Measurements from ENCODE around the gene OPN1LW.
"Not testable (repeated sequence)": the region's sequence is repeated elsewhere in the genome, so short reads cannot be mapped to it uniquely, and the experiment has no call there.

Gene OPN1LW

DNA sequence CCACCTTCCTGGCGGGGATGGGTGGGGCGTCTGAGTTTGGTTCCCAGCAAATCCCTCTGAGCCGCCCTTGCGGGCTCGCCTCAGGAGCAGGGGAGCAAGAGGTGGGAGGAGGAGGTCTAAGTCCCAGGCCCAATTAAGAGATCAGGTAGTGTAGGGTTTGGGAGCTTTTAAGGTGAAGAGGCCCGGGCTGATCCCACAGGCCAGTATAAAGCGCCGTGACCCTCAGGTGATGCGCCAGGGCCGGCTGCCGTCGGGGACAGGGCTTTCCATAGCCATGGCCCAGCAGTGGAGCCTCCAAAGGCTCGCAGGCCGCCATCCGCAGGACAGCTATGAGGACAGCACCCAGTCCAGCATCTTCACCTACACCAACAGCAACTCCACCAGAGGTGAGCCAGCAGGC lies at the start of gene OPN1LW:
Gene OPN1LW, plus strand, starts transcription at position 234 of the 400 bp plus-strand sequence. Its CDS starts 41 bp downstream, at position 275.
- DNase-seq, result not testable (repeated sequence)

DNA sequence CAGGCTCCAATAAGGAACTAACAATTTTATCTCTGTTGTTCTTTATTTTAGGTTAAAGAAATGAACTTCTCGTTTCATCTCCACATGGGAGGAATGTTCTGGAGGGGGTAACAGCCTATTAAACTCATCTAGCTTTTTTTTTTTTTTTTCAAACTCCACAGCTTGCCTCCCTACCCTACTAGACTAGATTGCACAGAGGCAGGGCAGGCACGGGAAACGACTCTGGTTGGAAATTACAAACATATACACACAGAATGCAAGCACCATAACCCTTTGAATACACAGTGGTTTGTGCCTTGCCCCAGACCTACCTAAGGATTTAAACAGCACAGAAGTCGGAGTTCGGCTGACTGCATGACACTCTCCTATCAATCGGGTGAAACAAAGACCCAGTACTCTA lies 49.2 kb upstream of the OPN1LW start:
- no peak for DNase-seq

DNA sequence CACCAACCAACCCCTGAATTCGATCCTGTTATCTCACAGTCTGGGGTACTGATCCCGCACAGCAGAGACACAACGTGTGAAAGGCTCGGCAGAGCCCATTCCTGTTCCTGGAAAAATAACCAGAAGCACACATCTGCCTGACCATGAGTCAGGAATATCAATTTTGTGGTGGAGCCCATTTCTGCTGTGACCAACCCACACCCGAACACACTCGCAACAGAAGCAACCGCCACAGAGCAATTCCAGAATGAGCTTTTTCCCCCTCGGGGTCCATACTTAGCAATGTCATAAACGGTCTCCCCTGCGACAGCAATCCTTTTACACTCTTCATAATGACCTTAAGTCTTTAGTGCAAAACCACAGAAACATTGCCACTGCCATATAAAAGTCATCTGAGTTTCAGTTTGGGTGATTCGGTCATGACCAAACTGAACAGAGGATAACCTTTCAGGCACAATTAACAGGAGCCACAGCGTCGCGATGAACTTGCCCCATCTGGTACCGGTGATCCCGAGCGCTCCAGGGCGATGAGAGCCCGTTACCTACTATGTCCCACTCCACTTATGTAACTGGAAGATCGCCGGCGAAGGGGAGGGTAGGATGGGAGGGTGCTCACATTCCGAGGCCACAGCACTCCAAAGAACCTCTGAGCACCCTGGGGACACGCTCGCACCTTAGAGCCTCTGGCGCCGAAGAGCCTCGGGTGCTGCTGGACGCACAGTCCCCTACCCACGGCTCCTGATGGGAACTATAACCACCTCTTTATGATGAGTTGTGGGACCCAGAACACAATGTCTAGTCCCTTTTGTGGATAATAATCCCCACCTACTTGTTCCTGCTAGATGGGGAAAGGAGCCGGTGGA lies 47.7 kb upstream of the OPN1LW start:
- DNase-seq, result no peak

DNA sequence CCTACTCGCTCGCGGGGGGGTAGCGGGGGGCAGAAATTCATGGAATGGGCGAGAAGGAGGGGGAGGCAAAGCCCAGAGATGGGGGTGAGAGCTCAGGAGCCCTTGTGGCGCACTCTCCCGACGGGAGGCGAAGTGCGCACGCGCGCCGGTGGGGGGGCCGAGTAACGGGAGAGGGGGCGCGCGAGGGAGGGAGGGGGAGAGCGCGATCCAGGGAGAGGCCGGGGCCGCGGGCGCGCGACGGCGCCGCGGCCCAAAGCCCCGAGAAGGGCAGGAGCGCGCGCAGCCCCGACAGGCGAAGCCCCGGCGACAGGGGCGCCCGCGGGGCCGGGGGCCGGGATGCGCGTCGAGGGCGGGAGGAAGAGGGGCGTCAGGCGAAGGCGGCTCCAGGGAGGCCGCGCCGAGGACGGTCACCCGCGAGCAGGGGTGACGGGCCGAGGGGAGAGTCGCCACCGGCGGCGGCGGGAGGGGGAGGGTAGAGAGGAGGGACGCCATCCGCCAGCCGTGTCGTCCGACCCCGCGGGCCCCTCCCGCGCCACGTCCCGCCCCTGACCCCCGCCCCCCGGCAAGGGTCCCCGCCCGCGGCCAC lies 46.9 kb upstream of the OPN1LW start:
- DNase-seq, result peak; percentile 72

DNA sequence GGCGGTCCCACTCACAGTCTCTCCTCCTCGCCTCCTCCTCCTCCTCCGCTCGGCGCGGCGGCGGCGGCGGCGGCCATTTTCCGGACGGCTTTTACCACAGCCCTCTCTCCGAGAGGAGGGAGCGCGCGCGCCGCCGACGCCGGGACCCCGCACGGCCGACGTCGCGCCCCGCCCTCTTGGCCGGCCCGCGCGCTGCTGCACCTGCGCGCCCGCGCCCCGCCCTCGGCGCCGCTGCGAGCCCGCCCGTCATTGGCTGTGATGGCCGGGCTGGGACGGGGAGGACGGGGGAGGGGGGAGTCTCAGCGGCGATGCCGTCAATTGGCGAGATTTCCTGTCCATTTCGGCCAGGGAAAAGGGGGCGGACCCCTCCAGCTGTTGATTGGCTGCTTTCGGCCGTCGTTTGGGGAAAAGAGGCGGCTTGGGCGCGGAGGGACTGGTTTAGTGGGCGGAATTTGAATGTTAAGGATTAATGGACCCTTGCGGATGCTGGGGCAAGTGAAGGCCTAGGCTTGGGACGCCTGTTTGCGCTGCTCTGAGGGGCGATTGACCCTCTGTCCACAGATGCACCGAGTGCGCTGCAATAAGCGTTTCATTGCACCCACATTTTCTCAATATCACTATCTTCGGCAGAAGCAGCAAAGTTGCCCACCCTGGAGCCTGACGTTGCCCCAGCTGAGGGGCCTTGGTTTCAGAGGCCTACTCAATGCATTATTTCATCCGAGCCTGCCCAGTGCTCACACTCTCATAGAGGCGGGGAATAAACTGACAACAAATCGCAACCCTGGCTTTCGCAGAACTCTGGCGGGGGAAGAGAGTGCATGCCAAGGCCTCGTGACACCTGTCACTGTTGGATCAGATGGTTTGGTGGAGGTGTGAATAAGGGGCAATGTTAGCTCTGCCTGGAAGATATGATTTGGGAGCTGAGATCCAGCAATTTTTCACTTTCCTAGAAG lies 46.2 kb upstream of the OPN1LW start, which contains the start of gene MECP2:
Gene MECP2, minus strand, starts transcription at position 129 of the 953 bp plus-strand sequence.
- peak; percentile 87 for DNase-seq

DNA sequence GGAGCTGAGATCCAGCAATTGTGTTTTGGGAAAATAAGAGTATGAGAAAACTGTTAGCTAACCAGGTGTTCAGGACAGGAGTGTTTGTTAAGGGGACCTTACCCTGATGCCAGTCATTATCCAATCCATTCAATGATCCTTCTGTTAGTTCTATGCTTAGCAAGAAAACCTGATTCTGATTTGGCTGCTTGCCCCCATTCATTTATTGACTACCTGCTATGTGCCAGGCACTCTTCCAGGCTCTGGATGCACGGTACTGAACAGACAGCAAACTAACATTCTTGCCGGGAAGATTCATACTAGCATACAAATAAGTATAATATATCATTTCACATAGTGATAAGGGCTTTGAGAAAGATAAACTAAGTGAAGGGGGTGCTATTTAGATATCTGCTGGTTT lies 45.5 kb upstream of the OPN1LW start:
- DNase-seq, result no peak

DNA sequence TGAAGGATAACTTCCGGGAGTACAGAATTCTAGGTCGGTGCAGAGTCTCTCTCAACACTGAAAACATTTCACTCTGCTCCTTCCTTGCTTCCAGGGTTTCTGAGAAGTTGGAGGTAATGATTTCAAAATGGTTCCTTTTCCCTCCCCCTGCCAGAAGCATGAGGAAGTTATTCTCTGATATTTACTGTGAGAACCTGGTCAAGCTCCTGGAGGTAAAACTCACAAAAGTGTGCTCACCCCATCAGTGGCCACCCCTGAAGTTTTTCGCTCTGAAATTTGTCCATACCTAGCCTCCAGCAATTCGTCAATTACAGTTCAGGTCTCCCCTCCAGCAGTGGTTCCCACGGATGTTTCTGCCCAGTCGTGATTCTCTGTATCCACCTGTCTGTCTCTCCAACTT lies 30.3 kb upstream of the OPN1LW start:
- DNase-seq, result no peak

DNA sequence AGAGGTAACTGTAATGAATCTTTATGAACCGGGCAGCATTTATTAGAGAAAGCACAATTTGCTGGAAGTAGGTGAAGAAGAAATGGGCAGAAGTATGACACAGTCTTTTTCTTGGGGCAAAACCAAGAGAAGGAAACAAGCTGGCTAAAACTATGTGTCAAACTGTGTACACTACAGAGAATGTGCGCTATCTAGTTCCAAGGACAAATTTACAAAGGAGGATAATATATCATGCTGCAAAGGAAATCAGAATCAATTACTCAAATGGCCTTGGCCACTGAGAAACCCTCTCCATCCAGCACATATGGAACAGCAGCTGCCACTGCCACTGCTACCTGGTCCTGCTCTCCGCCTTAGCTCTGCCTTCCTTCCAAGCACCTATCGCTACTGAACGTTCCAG lies 29.4 kb upstream of the OPN1LW start:
- DNase-seq, result no peak

DNA sequence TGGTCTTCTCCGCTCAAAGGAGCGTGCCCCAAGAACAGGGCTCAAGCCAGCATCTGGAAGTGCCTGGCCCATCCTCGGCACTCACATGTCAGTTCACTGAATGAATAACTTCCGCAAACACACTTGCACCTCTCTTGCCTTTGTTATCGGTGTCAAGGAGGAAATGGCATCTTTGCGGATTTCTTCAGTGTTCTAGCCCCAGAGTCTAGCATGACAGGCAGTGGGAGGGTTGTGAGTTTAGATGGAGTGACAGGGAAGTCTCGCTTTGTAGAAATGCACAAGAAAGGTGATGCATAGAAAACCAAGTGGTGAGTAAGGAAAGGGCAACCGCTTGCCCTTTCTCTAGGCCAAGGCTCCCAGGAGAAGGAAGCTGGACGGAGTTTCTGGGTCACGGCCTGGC lies 29.0 kb upstream of the OPN1LW start:
- DNase-seq, result no peak

DNA sequence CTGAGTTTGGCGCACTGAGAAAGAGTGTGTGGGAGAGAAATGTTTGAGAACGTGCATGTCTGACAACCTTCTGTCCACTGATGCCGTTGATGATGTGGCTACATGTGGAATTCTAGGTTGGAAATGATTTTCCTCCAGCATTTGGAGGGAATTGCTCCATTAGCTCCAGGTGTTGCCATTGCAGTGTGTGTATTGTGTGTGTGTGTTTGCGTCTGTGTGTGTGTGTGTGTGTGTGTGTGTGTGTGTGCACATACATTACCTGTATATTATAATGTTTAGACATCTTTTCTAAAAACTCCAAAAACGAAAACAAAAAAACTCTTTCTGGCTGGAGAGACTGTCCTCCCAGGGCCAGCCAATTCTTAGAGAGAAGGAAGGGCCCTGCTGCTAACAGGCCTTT lies 28.3 kb upstream of the OPN1LW start:
- no peak for DNase-seq

DNA sequence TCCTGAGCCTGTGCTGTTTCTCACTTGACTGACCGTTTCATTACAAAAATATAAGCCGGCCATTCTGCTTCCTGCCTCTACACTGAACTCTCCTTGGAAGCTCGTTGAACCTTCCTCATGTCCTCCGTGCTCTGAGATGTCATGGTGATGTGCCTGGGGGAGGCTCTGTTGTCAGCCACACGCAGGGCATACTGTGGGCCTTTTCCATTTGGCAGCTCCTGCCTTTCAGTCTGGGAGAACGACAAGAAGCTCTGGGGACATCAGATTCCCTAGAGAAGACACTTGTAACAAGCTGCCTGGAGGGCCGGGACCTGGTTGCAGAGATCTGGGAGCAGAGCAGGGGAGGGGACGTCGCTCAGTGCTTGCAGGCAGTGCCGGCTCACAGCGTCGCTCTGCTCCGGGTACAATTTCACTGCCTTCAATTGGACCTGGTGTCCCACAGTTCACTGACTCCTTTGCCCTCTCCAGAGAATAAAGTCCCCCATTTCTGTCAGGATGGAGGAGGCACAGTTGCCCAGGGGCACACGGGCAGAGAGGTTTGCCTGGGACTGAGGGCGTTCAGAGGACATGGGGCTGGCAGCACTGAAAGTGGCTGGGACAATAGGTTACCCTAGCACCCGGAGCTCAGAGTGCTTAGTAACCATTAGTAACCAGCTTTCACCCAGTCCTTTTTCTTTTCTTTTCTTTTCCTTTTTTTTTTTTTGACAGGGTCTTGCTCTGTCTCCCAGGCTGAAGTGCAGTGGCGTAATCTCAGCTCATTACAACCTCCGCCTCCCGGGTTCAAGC lies 27.4 kb upstream of the OPN1LW start:
- no peak for DNase-seq

DNA sequence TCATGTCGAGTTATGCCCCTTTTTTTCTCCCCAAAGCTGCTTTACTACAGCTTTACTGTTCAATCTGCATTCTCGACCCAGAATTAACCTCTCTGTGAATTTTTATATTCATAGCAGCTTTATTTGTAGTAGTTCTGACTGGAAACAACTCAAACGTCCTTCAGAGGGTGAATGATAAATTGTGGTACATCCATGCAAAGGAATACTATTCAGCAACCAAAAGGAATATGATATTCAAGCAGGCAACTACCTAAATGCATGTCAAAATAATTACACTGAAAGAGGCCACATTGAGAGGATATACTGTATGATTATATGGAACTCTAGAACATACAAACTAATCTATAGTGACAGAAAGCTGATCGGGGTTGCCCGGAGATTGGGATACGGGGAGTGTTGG lies 26.5 kb upstream of the OPN1LW start:
- DNase-seq, result no peak

DNA sequence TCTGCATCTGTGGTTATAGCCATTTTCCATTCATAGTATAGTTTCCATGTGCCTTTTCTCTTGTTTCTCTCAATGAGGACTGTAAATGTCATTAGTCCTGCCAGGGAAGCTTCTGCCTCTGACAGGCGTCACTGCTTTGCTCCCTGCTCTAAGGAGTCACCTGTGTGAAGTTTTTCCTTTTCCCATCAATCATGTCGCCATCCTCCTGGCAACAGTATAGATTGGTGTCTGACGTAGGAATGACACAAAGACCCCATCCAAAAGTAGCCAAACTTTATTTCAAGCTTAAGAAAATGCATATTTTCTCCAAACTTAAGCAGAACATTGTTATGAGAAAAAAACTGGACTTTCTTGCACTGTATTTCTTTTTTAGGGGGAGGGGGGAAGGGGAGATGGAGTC lies 23.5 kb upstream of the OPN1LW start:
- no peak for DNase-seq

DNA sequence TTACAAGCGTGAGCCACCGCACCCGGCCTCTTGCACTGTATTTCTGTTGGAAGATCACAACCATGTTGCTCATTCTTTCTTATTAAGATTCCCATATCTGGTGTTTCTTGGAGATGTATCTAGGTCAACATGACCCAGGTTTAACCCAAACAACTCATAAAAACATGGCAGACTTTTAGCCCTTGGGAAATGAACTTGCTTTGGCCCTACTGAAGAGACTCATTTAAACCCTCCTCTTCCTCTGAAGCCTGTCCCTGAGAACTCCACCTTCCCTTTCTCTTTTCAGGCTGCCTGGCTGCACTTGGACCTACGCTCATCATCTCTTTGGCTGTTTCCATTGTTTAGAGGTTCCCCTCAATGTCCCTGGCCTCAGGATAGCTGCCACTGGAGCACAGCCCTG lies 22.8 kb upstream of the OPN1LW start:
- DNase-seq, result no peak

DNA sequence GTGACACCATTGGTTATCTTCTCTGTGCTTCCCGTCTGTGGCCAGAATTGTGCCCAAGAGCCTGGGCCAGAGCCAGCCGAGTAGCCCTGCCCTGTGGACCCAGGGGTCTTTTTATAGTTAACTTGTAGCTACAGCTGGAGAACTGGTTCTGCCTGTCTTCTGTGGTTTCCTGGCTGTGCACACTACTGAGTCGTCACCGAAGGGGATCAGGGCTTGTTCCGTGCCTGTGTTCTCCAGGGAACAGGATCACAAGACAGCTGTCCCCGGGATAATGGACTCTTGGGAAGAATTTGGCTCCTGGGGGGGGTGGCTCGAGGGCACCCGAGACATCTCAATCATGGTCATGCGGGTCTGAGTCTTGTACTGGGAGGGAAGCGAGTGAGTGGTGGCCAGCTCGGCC lies 22.1 kb upstream of the OPN1LW start:
- no peak for DNase-seq

DNA sequence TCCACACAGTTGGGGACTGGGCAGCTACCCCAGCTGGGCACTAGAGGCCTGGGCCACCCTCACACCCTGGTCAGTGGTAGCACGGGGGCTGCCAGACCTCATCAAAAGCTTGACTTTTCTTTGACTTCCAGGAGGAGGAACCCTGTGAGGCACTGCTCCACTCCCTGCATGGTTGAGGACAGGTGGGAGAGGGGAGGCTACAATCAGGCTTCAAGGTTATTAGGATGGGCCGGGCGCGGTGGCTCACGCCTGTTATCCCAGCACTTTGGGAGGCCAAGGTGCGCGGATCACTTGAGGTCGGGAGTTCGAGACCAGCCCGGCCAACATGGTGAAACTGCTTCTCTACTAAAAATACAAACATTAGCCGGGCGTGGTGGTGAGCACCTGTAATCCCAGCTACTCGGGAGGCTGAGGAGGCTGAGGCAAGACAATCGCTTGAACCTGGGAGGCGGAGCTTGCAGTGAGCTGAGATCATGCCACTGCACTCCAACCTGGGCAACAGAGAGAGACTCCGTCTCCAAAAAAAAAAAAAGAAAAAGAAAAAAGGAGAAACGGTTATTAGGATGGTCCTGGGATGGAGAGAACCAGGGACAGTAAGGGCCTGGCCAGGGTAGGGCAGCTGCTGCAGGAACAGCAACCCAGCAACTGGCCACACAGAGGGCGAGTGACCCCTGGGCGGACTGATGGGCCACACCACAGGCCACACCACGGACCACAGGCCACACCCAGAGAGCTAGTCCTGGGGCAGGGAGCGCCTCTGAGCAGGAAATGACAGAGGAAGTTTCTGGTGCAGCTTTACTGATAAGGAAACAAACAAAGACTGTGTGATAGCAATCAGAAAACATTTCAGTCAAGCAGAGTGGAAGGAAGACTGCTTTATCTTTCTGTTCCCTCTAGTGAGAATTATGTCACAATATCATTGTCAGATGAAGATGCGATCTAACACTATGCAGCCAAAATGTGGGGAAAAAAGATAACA lies 20.5 kb upstream of the OPN1LW start:
- DNase-seq, result no peak

DNA sequence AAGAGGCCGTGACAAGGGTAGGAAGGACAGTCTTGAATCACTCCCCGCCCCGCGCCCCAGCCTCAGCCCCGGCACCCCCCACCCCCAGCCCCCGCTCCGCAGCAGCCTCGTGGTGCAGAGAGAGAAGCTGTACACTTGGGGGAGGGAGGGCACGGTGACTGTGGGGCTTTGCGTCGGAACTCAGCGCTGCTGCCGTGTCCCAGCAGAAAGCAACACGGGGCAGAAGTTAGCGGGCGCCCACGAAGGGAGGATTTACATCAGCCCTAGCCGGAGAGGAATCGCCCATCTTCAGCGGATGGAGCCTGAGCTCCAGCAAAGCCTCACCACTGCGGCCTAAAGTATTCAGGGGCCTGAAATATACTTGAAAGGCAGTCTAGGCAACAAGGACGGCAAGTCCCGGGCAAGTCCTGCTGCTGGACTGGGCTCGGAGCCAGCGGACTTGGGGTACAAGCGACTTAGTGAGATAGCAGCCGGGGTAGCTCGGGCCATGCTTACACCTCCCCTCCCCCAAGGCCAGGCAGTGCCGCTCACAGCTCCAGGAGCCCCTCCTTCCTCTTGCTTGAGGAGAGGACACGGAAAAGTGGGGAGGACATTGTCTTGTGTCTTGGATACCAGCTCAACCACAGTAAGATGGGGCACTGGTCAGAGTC lies 18.5 kb upstream of the OPN1LW start:
- peak; percentile 15 for DNase-seq

DNA sequence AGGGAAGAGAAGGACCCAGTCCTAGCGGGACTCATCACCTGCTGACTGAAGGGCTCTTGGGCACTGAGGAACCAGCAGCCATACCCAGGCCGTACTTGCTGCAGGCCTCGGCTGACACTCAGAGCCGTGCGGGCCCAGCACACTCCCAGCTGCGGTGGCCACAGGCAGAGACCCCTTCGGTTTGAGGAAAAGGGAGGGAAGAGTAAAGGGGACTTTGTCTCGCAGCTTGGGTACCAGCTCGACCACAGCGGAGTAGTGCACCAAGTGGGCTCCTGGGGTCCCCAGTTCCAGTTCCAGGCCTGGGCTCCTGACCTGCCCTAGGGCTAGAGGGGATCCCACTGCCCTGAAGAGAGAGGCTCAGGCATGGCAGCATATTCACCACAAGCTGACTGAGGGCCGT lies 17.9 kb upstream of the OPN1LW start:
- no peak for DNase-seq

DNA sequence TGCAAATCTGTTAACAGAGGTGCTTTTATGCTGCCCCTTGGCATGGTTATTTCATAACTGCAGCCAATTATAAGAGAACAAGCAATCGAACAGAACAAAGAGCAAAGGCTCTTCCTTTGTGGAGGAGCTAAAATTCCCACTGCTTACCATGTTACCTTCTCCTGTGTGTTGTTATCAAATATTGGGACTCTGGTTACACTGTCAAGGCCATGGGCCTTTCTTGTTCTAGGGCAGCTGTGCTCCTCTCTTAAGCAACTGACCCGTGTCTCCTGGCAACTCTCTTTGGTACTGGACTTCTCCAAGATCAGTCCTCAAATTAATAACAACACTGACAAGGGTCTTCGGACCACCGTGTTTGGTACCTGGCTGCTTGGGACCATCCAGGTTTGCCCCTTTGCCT lies 12.1 kb upstream of the OPN1LW start:
- no peak for DNase-seq

DNA sequence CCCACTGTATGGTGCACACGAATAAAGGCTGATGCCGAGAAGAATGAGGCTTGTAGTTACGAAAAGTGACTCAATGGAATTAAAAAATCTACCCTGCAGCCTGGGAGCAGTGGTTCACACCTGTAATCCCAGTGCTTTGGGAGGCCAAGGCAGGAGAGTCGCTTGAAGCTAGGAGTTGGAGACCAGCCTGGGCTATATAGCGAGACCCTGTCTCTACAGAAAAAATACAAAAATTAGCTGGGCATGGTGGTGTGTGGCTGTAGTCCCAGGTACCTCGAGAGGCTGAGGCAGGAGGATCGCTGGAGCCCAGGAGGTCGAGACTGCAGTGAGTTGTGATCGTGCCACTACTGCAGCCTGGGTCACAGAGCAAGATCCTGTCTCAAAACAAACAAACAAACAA lies 11.7 kb upstream of the OPN1LW start:
- no peak for DNase-seq
